Esophagus squamous epithelium (tissue), 5 donors: Measurements from ENCODE around the gene PANK4. TPM values are rescaled to one million over a fixed set of nuclear protein-coding genes. Genes with fewer than 3 reads are reported as not detected.

Experiments used
- DNase-seq: peaks from one replicate; lab custom pipeline; 2025; lab: John Stamatoyannopoulos, UW
- H3K27ac ChIP-seq, 4 donors: fragments of 200-600 bp; sonication (generic); one replicate each; pipeline ENCODE4 v1.5.1; 2016 to 2019; ENCODE audit warnings: mild to moderate bottlenecking in 1 of 4
- H3K27me3 ChIP-seq, 4 donors: fragments of 200-600 bp; sonication (generic); 1 replicate in 3 of 4; 2 replicates in 1 of 4; pipeline versions ENCODE4 v1.5.1 to v1.6.0; 2017 to 2021; ENCODE audit warnings: antibody characterized with exemption in 1 of 4
- H3K36me3 ChIP-seq, 3 donors: fragments of 200-600 bp; sonication (generic); one replicate each; pipeline ENCODE4 v1.5.1; 2016 to 2019
- H3K4me1 ChIP-seq, 3 donors: fragments of 200-600 bp; sonication (generic); one replicate each; pipeline ENCODE4 v1.5.1; 2017 to 2019
- H3K4me3 ChIP-seq, 4 donors: fragments of 200-600 bp; sonication (generic); 1 replicate in 3 of 4; 2 replicates in 1 of 4; pipeline ENCODE4 v1.5.1; 2016 to 2019; ENCODE audit warnings: mild to moderate bottlenecking in 2 of 4, moderate library complexity in 1 of 4
- H3K9me3 ChIP-seq, 3 donors: fragments of 200-600 bp; sonication (generic); one replicate each; pipeline ENCODE4 v1.5.1; 2016 to 2019
- POLR2A ChIP-seq, 4 donors: fragments of 450-650 bp; IDR thresholded peaks; one replicate each; pipeline ENCODE4 v1.6.1; 2017; ENCODE audit warnings: antibody characterized with exemption in 4 of 4, mild to moderate bottlenecking in 4 of 4, moderate library complexity in 3 of 4
- WGBS, 2 donors: methylation state at CpG; one replicate each; pipeline ENCODE4 v1.1.5; 2018; 5-methylcytosine and 5-hydroxymethylcytosine counted together
- intact Hi-C: fragments of 100-400 bp; cut with DNase I; formaldehyde crosslinking; loops from one replicate; pipeline ENCODE4 v1.15.0; 2022
- total RNA-seq, 4 donors: library from RNA; depleted of rRNA; stranded (reverse); fragments of >200 nt; gene quantifications; one replicate each; pipeline ENCODE4 v1.1.0, GENCODE V29; 2016
- TF ChIP-seq, protein P1 (sequence below), 6 experiments: fragments of 450-650 bp in 4 of 6; fragments of 200-600 bp in 2 of 6; sonication (generic) in 2 of 6; IDR thresholded peaks; one replicate each; pipeline ENCODE4 v1.5.1; 2016 to 2019; ENCODE audit warnings: antibody characterized with exemption in 6 of 6, mild to moderate bottlenecking in 4 of 6, moderate library complexity in 4 of 6
- donor health status: DM: yes; HTN: yes; CAD: no.

PANK4 gene
- 10 to 100 TPM; 11.8 to 29.1 (median 17.0) TPM for total RNA-seq

GRCh38 chr1:2525920-2526823 lies at the start of gene PANK4:
TSS of gene PANK4 (minus strand) at chr1:2526596. CDS start at chr1:2526587, 9 bp downstream.
- peak; percentile 72 for DNase-seq
- Histone ChIP-seq H3K4me1 (peaks cover 62 to 78% (median 67%) of the 10 kb centered on the region in 3 donors), H3K36me3 (peaks cover 4 to 13% (median 4%) of the 10 kb centered on the region in 3 donors), H3K27me3 (peaks cover 0 to 34% (median 0%) of the 10 kb centered on the region in 4 donors), H3K4me3 (peak within 1 kb of the TSS; percentile 77 to 96 (median 86)), H3K9me3 (no peaks in the 10 kb centered on the region), H3K27ac (peak within 1 kb of the TSS; percentile 86 to 96 (median 88))
- 0 to 1% methylated on average over 8 to 21 of the region's 107 CpGs for WGBS, 2 donors
- intact Hi-C loops: no loop called here
- TF ChIP-seq POLR2A (IDR thresholded peaks at IDR 0.05): peak in 1 of 4 donors; percentile 55
- TF ChIP-seq, protein P1, sequence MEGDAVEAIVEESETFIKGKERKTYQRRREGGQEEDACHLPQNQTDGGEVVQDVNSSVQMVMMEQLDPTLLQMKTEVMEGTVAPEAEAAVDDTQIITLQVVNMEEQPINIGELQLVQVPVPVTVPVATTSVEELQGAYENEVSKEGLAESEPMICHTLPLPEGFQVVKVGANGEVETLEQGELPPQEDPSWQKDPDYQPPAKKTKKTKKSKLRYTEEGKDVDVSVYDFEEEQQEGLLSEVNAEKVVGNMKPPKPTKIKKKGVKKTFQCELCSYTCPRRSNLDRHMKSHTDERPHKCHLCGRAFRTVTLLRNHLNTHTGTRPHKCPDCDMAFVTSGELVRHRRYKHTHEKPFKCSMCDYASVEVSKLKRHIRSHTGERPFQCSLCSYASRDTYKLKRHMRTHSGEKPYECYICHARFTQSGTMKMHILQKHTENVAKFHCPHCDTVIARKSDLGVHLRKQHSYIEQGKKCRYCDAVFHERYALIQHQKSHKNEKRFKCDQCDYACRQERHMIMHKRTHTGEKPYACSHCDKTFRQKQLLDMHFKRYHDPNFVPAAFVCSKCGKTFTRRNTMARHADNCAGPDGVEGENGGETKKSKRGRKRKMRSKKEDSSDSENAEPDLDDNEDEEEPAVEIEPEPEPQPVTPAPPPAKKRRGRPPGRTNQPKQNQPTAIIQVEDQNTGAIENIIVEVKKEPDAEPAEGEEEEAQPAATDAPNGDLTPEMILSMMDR (IDR thresholded peaks at IDR 0.05): peak in 3 of 6 experiments; percentile 12 to 33 (median 18)

DNA sequence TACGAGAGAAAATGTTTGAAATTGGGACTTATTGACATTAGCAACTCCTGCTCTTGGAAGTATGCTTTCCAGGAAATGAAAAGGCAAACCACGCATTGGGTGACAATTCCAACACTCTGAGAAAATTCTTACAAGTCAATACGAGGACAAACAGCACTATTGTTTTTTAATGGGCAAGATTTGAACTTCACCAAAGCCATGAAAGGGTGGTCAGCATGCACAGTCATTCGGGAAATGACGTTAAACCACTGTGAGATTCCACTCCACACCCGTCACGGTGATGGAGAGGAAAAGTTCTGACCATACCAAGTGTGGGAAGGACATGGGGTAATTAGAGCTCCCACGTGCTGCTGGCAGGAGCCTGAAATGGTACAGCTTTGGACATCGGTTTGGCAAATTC lies 48.0 kb upstream of the PANK4 start:
- no peak overlapping the region for H3K4me3 ChIP-seq
- H3K4me1 ChIP-seq: peaks cover 18 to 31% (median 28%) of the 10 kb centered on the region in 3 donors
- 74 to 79% methylated on average over 8 to 9 of the region's 9 CpGs for WGBS, 2 donors
- H3K27me3 ChIP-seq: peaks cover 0 to 56% (median 0%) of the 10 kb centered on the region in 4 donors
- H3K27ac ChIP-seq: no peak overlapping the region
- TF ChIP-seq, protein P1 (IDR thresholded peaks at IDR 0.05): no peak
- TF ChIP-seq POLR2A (IDR thresholded peaks at IDR 0.05): no peak
- intact Hi-C loops: no loop called here
- DNase-seq: no peak
- H3K36me3 ChIP-seq: no peaks in the 10 kb centered on the region
- peaks cover 0 to 6% (median 0%) of the 10 kb centered on the region in 3 donors for H3K9me3 ChIP-seq

DNA sequence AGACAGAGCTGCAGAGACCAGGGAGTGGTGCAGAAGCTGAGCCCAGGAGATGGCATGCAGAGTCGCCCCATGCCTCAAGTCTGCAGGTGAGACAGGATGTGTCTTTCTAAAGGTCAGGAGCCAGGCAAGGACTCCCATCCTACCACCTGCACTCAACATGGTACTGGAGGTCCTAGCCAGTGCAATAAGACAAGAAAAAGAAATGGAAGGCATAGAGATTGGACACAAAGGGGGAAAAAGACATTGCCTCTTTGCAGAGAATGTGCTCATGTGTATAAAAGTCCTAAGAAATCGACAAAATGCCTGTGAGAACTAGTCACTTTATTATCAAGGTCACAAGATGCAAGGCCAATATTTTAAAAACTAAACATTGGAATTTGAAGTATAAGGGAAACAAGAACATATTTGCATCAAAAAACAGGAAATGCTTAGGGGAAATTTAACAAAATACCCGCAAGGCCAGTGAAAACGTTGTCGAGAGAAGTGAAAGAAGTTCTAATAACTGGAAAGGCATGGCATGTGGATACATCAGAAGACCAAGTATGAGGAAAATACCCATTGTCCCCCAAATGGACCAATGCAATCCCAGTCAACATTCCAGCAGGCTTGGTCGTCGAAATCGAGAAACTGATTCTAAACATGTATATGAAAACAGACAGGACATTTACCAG lies 47.0 kb upstream of the PANK4 start:
- intact Hi-C loops: no loop called here
- 74 to 88% methylated on average over 8 of the region's 8 CpGs for WGBS, 2 donors
- Histone ChIP-seq H3K27me3 (peaks cover 0 to 58% (median 0%) of the 10 kb centered on the region in 4 donors), H3K9me3 (peaks cover 0 to 6% (median 0%) of the 10 kb centered on the region in 3 donors), H3K4me3 (no peak overlapping the region), H3K4me1 (peaks cover 16 to 26% (median 21%) of the 10 kb centered on the region in 3 donors), H3K36me3 (no peaks in the 10 kb centered on the region), H3K27ac (no peak overlapping the region)
- TF ChIP-seq POLR2A (IDR thresholded peaks at IDR 0.05): no peak
- TF ChIP-seq, protein P1 (IDR thresholded peaks at IDR 0.05): no peak
- DNase-seq: no peak

DNA sequence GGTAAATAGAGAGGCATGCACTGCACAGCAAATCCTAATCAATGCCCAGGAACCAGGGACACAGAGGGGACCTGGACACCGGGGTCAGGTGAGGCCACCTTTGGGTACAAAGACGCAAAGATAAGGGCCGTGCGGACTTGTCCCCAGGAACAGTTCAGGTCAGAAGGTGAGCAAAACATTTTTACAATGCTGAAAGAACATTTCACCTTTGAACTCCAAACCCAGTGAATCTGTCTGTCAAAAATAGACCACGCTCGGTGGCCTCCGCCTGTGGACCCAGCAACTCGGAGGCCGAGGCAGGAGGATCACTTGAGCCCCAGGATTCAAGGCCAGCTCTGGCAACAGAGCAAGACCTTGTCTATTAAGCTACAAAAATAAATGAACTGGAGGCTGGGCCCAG lies 45.0 kb upstream of the PANK4 start:
- H3K27ac ChIP-seq: no peak overlapping the region
- peaks cover 0 to 64% (median 0%) of the 10 kb centered on the region in 4 donors for H3K27me3 ChIP-seq
- intact Hi-C loops: no loop called here
- peaks cover 0 to 6% (median 0%) of the 10 kb centered on the region in 3 donors for H3K9me3 ChIP-seq
- H3K36me3 ChIP-seq: no peaks in the 10 kb centered on the region
- 82 to 89% methylated on average over 5 to 9 of the region's 9 CpGs for WGBS, 2 donors
- H3K4me1 ChIP-seq: peaks cover 7 to 9% (median 8%) of the 10 kb centered on the region in 3 donors
- no peak overlapping the region for H3K4me3 ChIP-seq
- no peak for DNase-seq
- TF ChIP-seq POLR2A (IDR thresholded peaks at IDR 0.05): no peak
- TF ChIP-seq, protein P1 (IDR thresholded peaks at IDR 0.05): no peak
